Mucosa of descending colon (tissue), 3 donors: ENCODE measurements around the gene IPO9. TPM values are rescaled to one million over a fixed set of nuclear protein-coding genes. Genes with fewer than 3 reads are reported as not detected.

Experiments used
- microRNA-seq: library from miRNA; unstranded; fragments of <30 nt; microRNA quantifications from one replicate; pipeline ENCODE4, GENCODE V29; 2019
- total RNA-seq, 3 donors: library from RNA; stranded (reverse); fragmentation: NEBNext Ultra II Directional in 2 of 3; extraction: Animal tissue kit (Norgen Biotek cat#: 25700) in 2 of 3; gene quantifications; one replicate each; pipeline versions ENCODE4 v1.2.1 to v1.2.4, GENCODE V29; 2021 to 2023
- donor health status: DM: no; HTN: no; CAD: no; lungs with moderate emphysema.
- donor health status: DM: no; HTN: no; CAD: no.
- donor health status: DM: no; HTN: yes; CAD: no.

The IPO9 gene
- total RNA-seq, 3 donors from 2014 or later, result 25.9 to 33.9 (median 28.4) TPM

Small RNAs within 50 kb of the gene (microRNA-seq; reads per million reads assigned to microRNA genes)
- gene MIR1231, result not detected
- not detected for gene MIR6739

Other genes starting within 250 kb of the IPO9 start
- gene SHISA4, start 59.7 kb downstream of the IPO9 start, total RNA-seq, result 10 to 100 TPM in 1 of 3 donors, 1 to 10 TPM in 2; 1.2 to 12.4 (median 4.0) TPM
- 100 to 1,000 TPM in 1 of 3 donors, 10 to 100 TPM in 2; 11.6 to 442 (median 37.4) TPM for gene LMOD1, start 117.4 kb downstream of the IPO9 start, total RNA-seq
- gene TIMM17A, start 126.3 kb downstream of the IPO9 start, total RNA-seq, result 10 to 100 TPM; 41.1 to 59.5 (median 49.9) TPM
- gene RNPEP, start 153.5 kb downstream of the IPO9 start, total RNA-seq, result 100 to 1,000 TPM in 2 of 3 donors, 10 to 100 TPM in 1; 71.5 to 151 (median 132) TPM
- gene ELF3, start 181.4 kb downstream of the IPO9 start, total RNA-seq, result 1,000 to 10,000 TPM in 2 of 3 donors, 100 to 1,000 TPM in 1; 623 to 1,741 (median 1,105) TPM